HG02678 (cell line): Measurements from ENCODE around the gene PRR23E.

ENCODE experiments used
- ATAC-seq: cut with Tn5 transposase; IDR thresholded peaks from one replicate; pipeline ENCODE4 v1.9.1; 2021; ENCODE audit warnings: mild to moderate bottlenecking, moderate library complexity; ENCODE audit not compliant: unreplicated experiment

Gene PRR23E

DNA sequence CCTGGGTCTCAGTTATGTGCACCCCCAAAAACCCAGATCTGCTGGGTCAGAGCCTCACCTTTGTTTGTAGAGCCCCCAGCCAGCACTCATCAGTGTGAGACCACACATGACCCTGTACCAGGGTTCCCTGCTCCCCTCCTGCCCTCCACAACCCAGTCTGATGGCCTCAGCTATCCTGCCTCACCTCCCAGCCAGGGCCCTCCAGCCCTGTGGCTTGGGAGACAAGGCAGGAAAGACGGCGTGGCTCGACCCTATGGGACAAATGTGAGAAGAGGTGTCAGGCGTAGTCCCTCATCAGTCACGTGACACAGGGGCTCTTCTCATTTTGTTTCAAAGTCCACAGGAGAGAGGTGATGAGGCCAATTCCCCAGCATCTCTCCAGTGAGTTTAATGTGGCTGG, 28.3 kb upstream of the PRR23E start:
- no peak for ATAC-seq

- ATAC-seq = no peak
Observed at GRCh38 chr3:127165036-127165435, 27.9 kb upstream of the PRR23E start.

- ATAC-seq = no peak
Observed at GRCh38 chr3:127165694-127166485, 27.0 kb upstream of the PRR23E start.

DNA sequence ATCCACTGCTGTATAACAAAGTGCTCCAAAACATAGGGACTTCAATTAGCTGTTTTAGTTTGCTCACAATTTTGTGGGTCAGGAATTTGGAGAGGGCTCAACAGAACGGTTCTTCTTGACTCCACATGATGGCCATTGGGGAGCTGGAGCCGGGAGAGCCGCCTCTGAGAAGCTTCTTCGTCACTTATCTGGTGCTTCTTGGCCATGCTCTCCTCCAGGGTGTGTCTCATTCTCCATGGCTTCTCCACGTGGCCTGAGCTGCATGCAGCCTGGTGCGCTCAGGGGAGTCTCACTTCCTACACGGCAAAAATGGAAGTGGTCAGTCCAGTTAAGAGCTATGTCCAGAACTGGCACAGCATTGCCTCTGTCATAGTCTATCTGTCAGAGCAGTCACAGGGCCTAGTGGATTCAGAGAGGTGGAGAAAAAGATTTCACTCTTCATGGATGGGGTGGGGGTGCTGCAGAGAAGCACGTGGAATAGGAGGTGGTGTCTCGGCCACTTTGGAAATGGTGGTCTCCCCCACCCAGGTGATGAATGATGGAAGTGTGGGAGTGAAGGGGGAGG, 26.3 kb upstream of the PRR23E start:
- no peak for ATAC-seq

GRCh38 chr3:127167315-127168043, 25.5 kb upstream of the PRR23E start:
- ATAC-seq = no peak

- no peak for ATAC-seq
Observed at GRCh38 chr3:127168271-127168670, 24.7 kb upstream of the PRR23E start.

- ATAC-seq = no peak
Observed at GRCh38 chr3:127170814-127171213, 22.1 kb upstream of the PRR23E start.

GRCh38 chr3:127171320-127171719, 21.6 kb upstream of the PRR23E start:
- no peak for ATAC-seq

DNA sequence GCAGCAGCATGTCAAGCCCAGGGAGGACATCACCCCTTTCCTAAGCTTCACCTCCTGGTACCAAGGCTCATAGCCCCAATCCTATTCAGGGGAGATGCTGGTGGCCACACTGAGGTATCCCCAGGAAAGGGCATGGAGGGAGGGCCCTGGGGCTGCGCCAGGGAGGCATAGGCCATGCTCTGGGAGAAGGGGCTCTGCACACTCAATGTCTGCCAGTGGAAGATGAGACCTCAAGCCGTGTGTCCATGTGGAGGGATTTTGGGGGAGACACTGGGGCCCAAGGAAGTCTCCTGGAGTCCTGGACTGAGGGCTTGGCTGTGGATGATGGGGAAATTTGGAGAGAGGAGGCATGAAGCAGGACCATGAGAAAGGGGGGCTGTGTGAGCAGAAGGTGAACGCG, 21.2 kb upstream of the PRR23E start:
- ATAC-seq = no peak

DNA sequence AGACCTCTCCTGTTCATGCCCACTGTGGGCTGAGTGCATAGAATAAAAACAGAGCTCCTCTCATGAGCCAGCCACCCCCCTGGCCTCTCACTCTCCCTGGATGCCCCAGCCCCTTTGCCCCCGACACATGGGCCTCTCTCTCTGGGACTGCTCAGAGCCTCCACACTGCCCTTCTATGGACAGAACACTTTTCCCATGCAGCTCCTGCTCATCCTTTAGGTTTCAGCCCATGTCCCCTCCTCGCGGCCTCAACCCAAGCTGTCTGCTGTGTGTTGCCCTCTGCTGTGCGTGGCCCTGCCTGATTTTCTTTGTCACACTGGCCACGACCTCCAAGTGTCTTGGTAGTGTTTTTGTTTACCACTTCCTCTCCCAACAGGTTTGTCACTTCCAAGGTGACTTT, 20.7 kb upstream of the PRR23E start:
- ATAC-seq = no peak

- no peak for ATAC-seq
Observed at GRCh38 chr3:127172781-127173515, 20.0 kb upstream of the PRR23E start.

- ATAC-seq = no peak
Observed at GRCh38 chr3:127173516-127174166, 19.3 kb upstream of the PRR23E start.

DNA sequence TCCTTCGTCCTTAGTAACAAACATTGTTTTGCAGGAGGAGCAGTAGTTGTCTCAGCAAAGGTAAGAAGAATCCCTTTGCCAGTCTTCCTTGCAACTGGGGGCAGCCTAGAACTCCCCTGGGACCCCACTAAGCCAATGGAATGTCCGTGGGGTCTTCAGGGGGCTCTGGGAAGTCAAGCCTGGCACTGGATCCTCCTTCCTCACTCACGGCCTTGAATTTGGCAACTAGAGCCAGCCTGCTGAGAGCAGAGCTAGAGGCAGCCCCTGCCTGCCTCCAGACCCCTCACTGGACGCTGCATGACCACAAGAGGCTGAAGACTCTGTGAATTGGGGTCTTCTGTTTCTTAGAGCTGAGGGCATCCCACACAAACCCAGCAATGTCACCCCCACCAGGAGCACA, 18.6 kb upstream of the PRR23E start:
- no peak for ATAC-seq

- ATAC-seq = no peak
Observed at GRCh38 chr3:127174715-127175140, 18.2 kb upstream of the PRR23E start.

GRCh38 chr3:127175272-127175671, 17.7 kb upstream of the PRR23E start:
- no peak for ATAC-seq

- ATAC-seq = no peak
Observed at GRCh38 chr3:127177226-127177625, 15.7 kb upstream of the PRR23E start.

DNA sequence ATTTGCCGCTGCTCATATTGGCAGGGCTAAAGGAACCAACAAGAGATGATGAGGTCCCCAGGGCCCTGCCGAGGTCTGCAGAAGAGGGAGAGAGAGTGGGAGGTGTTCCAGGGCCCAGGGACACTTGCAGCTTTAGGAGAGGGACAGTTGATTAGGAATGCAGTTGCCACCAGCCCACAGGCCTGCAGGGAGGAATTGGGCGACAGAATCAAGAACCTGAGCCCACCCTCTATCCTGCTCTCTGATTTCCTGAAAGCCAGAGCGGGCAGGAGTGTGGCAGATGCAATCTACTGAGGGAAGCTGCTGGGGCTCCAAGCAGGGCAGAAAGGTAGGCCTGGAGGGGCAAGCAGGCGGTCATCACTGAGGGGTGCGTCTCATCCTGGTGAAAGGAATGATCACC, 12.1 kb upstream of the PRR23E start:
- ATAC-seq = no peak

GRCh38 chr3:127182431-127182830, 10.5 kb upstream of the PRR23E start:
- ATAC-seq = no peak

- no peak for ATAC-seq
Observed at GRCh38 chr3:127182848-127183714, 9.8 kb upstream of the PRR23E start.
